Neural crest cell (in vitro differentiated cells): ENCODE measurements around the gene TAF12. TPM values are rescaled to one million over a fixed set of nuclear protein-coding genes. Genes with fewer than 3 reads are reported as not detected.
"Not testable (repeated sequence)": the region's sequence is repeated elsewhere in the genome, so short reads cannot be mapped to it uniquely, and the experiment has no call there.

Source experiments
- DNase-seq: peaks from one replicate; pipeline ENCODE4 v3.0.0; 2021; ENCODE audit warnings: low read depth, mixed read lengths, low spot score
- H3K27ac Mint-ChIP-seq: one replicate; pipeline ENCODE4 v1.8.0; 2021; ENCODE audit warnings: mild to moderate bottlenecking, mixed read lengths; ENCODE audit not compliant: unreplicated experiment
- H3K27me3 Mint-ChIP-seq: 2 replicates; pipeline ENCODE4 v1.8.0; 2021; ENCODE audit warnings: low read depth, mild to moderate bottlenecking, mixed read lengths
- H3K36me3 Mint-ChIP-seq: 2 replicates; pipeline ENCODE4 v1.8.0; 2021; ENCODE audit warnings: low read depth, mild to moderate bottlenecking, mixed read lengths
- H3K4me1 Mint-ChIP-seq: 2 replicates; pipeline ENCODE4 v1.8.0; 2021; ENCODE audit warnings: mixed read lengths
- H3K4me3 Mint-ChIP-seq: one replicate; pipeline ENCODE4 v1.8.0; 2021; ENCODE audit warnings: mild to moderate bottlenecking, mixed read lengths
- H3K9me3 Mint-ChIP-seq: 2 replicates; pipeline ENCODE4 v1.8.0; 2021; ENCODE audit warnings: mixed read lengths
- total RNA-seq: library from RNA; stranded (reverse); gene quantifications from 2 replicates; pipeline ENCODE4 v1.2.1, GENCODE V29; 2021
- TF ChIP-seq, protein P1 (sequence below): fragments of 200-600 bp; sonication (generic); conservative IDR thresholded peaks from 2 replicates; pipeline ENCODE4 v1.5.0; 2021; ENCODE audit warnings: antibody characterized with exemption, mild to moderate bottlenecking

Gene TAF12
- total RNA-seq, 1 donor from 2014 or later, result 27.7 TPM

DNA sequence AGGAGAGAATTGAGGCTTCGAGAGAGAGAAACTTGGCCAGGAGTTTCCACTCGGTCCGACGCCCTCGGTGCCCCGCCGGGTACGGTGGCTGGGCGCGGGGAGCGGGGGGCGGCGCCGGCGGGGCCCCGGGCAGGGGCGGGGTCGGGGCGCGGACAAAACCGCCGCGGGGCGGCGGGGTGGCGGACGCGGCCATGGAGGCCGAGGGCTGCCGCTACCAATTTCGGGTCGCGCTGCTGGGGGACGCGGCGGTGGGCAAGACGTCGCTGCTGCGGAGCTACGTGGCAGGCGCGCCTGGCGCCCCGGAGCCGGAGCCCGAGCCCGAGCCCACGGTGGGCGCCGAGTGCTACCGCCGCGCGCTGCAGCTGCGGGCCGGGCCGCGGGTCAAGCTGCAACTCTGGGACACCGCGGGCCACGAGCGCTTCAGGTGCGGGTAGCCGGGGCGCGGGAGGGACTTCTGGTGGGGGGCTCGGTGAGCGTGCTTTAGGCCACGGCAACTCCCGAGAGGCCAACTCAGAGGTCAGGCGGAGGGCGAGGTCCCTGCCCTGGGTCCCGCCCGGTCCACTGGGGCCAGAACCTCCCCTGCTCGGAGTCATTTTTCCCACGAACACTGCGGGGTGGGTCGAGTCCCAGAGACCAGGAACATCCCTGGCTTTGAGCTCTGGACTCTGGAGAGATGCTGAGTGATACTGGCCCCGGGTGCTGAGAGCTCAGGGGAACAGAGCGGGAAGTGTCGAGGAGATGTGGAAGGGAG lies 50.4 kb downstream of the TAF12 start:
- DNase-seq, result peak; percentile 25
- H3K27ac Mint-ChIP-seq, result no peak overlapping the region
- no peaks in the 10 kb centered on the region for H3K36me3 Mint-ChIP-seq
- TF ChIP-seq, protein P1, sequence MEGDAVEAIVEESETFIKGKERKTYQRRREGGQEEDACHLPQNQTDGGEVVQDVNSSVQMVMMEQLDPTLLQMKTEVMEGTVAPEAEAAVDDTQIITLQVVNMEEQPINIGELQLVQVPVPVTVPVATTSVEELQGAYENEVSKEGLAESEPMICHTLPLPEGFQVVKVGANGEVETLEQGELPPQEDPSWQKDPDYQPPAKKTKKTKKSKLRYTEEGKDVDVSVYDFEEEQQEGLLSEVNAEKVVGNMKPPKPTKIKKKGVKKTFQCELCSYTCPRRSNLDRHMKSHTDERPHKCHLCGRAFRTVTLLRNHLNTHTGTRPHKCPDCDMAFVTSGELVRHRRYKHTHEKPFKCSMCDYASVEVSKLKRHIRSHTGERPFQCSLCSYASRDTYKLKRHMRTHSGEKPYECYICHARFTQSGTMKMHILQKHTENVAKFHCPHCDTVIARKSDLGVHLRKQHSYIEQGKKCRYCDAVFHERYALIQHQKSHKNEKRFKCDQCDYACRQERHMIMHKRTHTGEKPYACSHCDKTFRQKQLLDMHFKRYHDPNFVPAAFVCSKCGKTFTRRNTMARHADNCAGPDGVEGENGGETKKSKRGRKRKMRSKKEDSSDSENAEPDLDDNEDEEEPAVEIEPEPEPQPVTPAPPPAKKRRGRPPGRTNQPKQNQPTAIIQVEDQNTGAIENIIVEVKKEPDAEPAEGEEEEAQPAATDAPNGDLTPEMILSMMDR, result no peak
- peaks cover 10% of the 10 kb centered on the region for H3K4me1 Mint-ChIP-seq
- H3K9me3 Mint-ChIP-seq, result no peaks in the 10 kb centered on the region
- peak overlapping the region; percentile 79 for H3K4me3 Mint-ChIP-seq
- peaks cover 7% of the 10 kb centered on the region for H3K27me3 Mint-ChIP-seq

- TF ChIP-seq, protein P1, result no peak
- Mint-ChIP-seq H3K4me1 (peaks cover 10% of the 10 kb centered on the region), H3K9me3 (no peaks in the 10 kb centered on the region), H3K36me3 (no peaks in the 10 kb centered on the region), H3K27ac (no peak within 1 kb of the TSS), H3K4me3 (peak within 1 kb of the TSS; percentile 79), H3K27me3 (peaks cover 7% of the 10 kb centered on the region)
- no peak for DNase-seq
Observed at GRCh38 chr1:28591708-28592320, 51.1 kb downstream of the TAF12 start, which contains the start of gene RAB42. RAB42 (plus strand) TSS chr1:28592265; CDS start chr1:28592512, 247 bp downstream.

GRCh38 chr1:28586585-28587391 lies 56.1 kb downstream of the TAF12 start:
- H3K4me3 Mint-ChIP-seq, result peak overlapping the region; percentile 19
- not testable (repeated sequence) for H3K27ac Mint-ChIP-seq, H3K9me3 Mint-ChIP-seq, H3K36me3 Mint-ChIP-seq, DNase-seq, H3K27me3 Mint-ChIP-seq
- peaks cover 22% of the 10 kb centered on the region for H3K4me1 Mint-ChIP-seq

DNA sequence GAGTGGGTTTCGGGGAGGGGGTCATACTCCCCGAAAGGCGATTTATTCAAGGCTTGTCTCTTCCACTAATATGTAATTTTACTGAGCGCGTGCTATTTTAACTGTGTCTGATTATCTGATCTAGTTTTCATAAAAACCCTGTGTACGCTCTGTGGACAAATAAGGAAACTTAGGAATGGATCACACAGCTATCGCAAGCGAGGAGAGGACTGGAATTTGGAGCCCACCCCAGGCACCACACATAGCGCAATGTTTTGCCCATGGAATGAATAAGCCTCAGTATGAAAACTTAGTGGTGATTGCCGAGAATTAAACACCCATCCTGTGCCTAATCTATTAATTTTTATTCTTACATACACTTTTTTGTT lies 60.6 kb downstream of the TAF12 start:
- Mint-ChIP-seq H3K36me3 (peaks cover 27% of the 10 kb centered on the region), H3K27ac (peak overlapping the region; percentile 98), H3K4me3 (peak overlapping the region; percentile 94), H3K27me3 (peaks cover 10% of the 10 kb centered on the region), H3K9me3 (no peaks in the 10 kb centered on the region), H3K4me1 (peaks cover 44% of the 10 kb centered on the region)
- TF ChIP-seq, protein P1, result no peak
- no peak for DNase-seq

- H3K27ac Mint-ChIP-seq, result peak overlapping the region; percentile 98
- H3K27me3 Mint-ChIP-seq, result peaks cover 10% of the 10 kb centered on the region
- H3K9me3 Mint-ChIP-seq, result no peaks in the 10 kb centered on the region
- peaks cover 44% of the 10 kb centered on the region for H3K4me1 Mint-ChIP-seq
- TF ChIP-seq, protein P1, result peak; percentile 11
- DNase-seq, result peak; percentile 98
- peak overlapping the region; percentile 94 for H3K4me3 Mint-ChIP-seq
- peaks cover 31% of the 10 kb centered on the region for H3K36me3 Mint-ChIP-seq
Observed at GRCh38 chr1:28581531-28582247, 61.2 kb downstream of the TAF12 start.
